Brain microvascular endothelial cell (primary cell): ENCODE measurements around the gene CCDC12.
"Not testable (repeated sequence)": the region's sequence is repeated elsewhere in the genome, so short reads cannot be mapped to it uniquely, and the experiment has no call there.

ENCODE experiments used
- DNase-seq: peaks from one replicate; pipeline ENCODE4 v3.0.0-alpha.2; 2020
- H3K27ac ChIP-seq: fragments of 250-450 bp; sonication (Bioruptor Pico); 2 replicates; pipeline ENCODE4 v1.5.1; 2020; ENCODE audit warnings: mild to moderate bottlenecking, moderate library complexity
- H3K27me3 ChIP-seq: fragments of 250-450 bp; sonication (Bioruptor Pico); replicated peaks from 2 replicates; pipeline ENCODE4 v1.5.1; 2020; ENCODE audit warnings: mild to moderate bottlenecking
- H3K36me3 ChIP-seq: fragments of 250-450 bp; sonication (Bioruptor Pico); replicated peaks from 2 replicates; pipeline ENCODE4 v1.5.1; 2020; ENCODE audit warnings: mild to moderate bottlenecking
- H3K4me3 ChIP-seq: 2 replicates; pipeline ENCODE4 v1.5.1; 2011; ENCODE audit warnings: low read depth, mild to moderate bottlenecking, control low read depth, low read length, moderate library complexity
- CTCF ChIP-seq: IDR thresholded peaks from 2 replicates; pipeline ENCODE4 v1.5.1; 2011; ENCODE audit warnings: low read depth, mild to moderate bottlenecking, moderate library complexity, low read length, control low read depth, inconsistent platforms; ENCODE audit errors: missing control alignments
- in situ Hi-C: cut with HindIII; loops from 2 replicates; pipeline ENCODE4 v1.10.0; 2017; ENCODE audit warnings: low sequenced_read_pairs, low pct_ligation_motif_present

The CCDC12 gene

DNA sequence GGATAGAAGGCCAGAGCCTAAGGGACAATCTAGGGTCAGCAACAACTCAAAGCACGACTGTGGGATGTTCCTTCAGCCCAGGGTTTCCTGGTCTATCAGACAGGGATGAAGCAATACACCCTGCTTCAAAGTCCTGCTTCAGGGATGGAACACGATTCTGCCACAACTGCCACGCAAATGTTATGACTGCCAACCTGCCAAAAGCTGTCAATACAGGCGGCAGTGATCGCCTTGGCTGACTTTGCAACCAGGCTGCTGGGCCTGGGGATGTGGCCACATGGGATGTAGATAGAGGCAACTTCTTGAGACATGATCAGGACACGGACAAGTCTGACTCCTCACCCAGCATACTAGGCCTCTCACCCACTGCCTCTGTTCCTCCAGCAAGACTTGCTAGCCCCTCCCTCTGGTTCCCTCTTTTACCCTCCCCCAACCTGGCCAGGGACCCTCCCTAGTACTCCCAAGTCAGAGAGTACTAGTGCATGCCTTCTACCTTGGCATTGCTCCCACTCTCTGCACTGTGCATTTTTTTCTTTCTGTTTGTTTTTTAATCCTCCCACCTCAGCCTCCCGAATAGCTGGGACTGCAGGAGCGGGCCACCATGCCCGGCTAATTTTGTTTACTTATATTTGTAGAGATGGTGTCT, 7.6 kb downstream of the CCDC12 start:
- Histone ChIP-seq H3K27ac (no peak overlapping the region), H3K36me3 (peaks cover 4% of the 10 kb centered on the region), H3K4me3 (no peak overlapping the region), H3K27me3 (no peaks in the 10 kb centered on the region)
- no peak for DNase-seq
- in situ Hi-C loops: no loop called here
- TF ChIP-seq CTCF: no peak

DNA sequence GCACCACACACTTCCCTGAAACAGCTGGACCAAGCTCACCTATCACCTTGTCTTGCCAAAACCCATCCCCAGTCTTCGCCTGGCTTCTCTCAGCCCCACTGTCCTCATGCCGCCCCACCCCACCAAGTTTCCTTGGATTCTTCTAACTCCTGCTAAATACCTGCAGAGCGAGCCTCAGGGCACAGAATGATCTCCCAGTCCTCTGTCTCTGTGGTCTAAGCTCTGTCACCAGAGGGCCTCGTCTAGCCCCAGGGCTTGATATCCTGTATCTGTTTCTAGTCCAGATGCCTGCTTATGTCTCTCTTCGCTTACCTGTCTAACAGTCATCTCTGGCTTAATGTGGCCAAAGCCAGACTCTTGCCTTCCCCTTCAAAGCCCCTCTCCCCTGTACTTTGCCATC, 9.7 kb downstream of the CCDC12 start:
- peaks cover 4% of the 10 kb centered on the region for H3K36me3 ChIP-seq
- DNase-seq: no peak
- no peak for TF ChIP-seq CTCF
- H3K27me3 ChIP-seq: no peaks in the 10 kb centered on the region
- no peak overlapping the region for H3K27ac ChIP-seq
- in situ Hi-C loops: no loop called here
- no peak overlapping the region for H3K4me3 ChIP-seq

DNA sequence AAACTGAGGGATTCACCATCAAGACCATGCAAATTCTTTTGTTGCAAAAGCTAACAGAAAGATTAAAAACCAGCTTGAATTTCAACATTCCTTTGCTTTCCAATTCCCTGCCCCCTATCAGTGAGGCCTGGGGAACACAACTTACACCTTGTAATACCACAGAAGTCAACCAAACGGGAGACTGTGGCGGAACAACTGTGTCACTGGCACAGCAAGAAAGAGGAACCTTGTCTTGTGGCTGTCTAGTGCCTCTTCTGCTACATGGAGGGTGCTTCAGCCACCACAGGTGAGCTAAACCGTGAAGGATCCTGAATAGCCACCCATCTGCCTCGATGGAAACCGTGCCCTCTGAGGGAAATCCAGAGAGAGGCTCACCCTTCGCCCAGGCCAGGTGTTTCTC, 11.4 kb downstream of the CCDC12 start:
- H3K4me3 ChIP-seq: no peak overlapping the region
- in situ Hi-C loops: no loop called here
- no peak for TF ChIP-seq CTCF
- no peaks in the 10 kb centered on the region for H3K27me3 ChIP-seq
- no peak overlapping the region for H3K27ac ChIP-seq
- DNase-seq: no peak
- peaks cover 4% of the 10 kb centered on the region for H3K36me3 ChIP-seq

- H3K36me3 ChIP-seq, DNase-seq, H3K27me3 ChIP-seq, H3K4me3 ChIP-seq, in situ Hi-C loops, H3K27ac ChIP-seq: not testable (repeated sequence)
Measured at GRCh38 chr3:46964038-46964590, 12.4 kb downstream of the CCDC12 start.

DNA sequence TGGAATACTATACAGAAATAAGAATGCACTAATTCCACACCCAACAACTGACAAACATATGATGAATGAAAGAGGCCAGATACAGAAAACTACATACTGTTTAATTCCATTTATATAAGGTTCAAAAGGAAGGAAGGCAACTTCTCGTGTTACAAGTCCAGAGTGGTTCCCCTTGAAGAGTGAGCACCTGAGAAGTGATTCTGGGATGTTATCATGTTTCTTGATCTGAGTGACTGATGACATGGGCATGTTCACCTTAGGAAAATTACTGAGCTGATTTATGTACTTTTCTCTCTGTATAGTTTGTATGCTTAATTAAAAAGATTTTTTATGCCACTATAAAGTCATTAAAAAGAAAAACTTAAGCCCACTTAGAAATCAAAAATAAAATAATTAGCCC, 13.6 kb downstream of the CCDC12 start:
- Histone ChIP-seq H3K27ac (no peak overlapping the region), H3K4me3 (no peak overlapping the region), H3K36me3 (peaks cover 4% of the 10 kb centered on the region), H3K27me3 (no peaks in the 10 kb centered on the region)
- in situ Hi-C loops: no loop called here
- TF ChIP-seq CTCF: no peak
- DNase-seq: no peak

DNA sequence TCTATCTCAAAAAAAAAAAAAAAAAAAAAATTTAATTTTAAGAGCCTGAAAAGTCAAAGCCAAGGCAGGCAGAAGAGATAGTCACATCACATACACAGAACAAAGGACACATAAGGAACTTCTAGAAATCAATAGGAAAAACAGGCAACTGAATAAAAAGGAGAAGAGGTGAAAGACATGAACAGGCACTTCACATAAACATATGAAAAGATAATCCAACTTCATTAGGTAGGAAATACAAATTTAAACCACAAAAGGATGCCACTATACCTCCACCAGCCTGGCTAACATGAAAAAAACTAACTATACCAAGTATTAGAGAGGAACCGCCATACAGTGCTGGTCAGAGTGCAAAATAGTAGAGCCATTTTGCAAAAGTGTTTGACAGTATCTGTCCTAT, 14.1 kb downstream of the CCDC12 start:
- in situ Hi-C loops: no loop called here
- H3K27ac ChIP-seq: no peak overlapping the region
- no peak overlapping the region for H3K4me3 ChIP-seq
- no peaks in the 10 kb centered on the region for H3K27me3 ChIP-seq
- DNase-seq: no peak
- no peak for TF ChIP-seq CTCF
- peaks cover 4% of the 10 kb centered on the region for H3K36me3 ChIP-seq
